SU-DHL-6 (cell line): ENCODE data around the gene VTI1A.

Source experiments
- H2AFZ ChIP-seq: fragments of 200-600 bp; sonication (generic); 2 replicates; pipeline ENCODE4 v1.6.1; 2014; ENCODE audit warnings: low read depth, mild to moderate bottlenecking, moderate library complexity, mixed read lengths, antibody characterized with exemption, low read length; ENCODE audit not compliant: severe bottlenecking
- H3F3A ChIP-seq: fragments of 200-600 bp; shearing (Covaris generic); 2 replicates; pipeline ENCODE4 v1.6.0; 2016; ENCODE audit warnings: antibody characterized with exemption, mild to moderate bottlenecking; ENCODE audit not compliant: insufficient read depth
- H3K27ac ChIP-seq: fragments of 200-600 bp; sonication (generic); 2 replicates; pipeline ENCODE4 v1.5.1; 2016; ENCODE audit warnings: low read depth, mild to moderate bottlenecking, low read length, moderate library complexity, mixed read lengths
- H3K27me3 ChIP-seq: fragments of 200-600 bp; sonication (generic), shearing (Covaris generic); 2 replicates; pipeline ENCODE4 v1.6.0; 2014; ENCODE audit warnings: mild to moderate bottlenecking, low read length
- H3K36me3 ChIP-seq: fragments of 200-600 bp; sonication (generic); 2 replicates; pipeline ENCODE4 v1.6.1; 2014; ENCODE audit warnings: mild to moderate bottlenecking, low read length, mixed read lengths
- H3K4me2 ChIP-seq: fragments of 300-600, 200-600 bp; shearing (Covaris generic), sonication (generic); 2 replicates; pipeline ENCODE4 v1.6.0; 2014; ENCODE audit warnings: low read length, low read depth, mild to moderate bottlenecking; ENCODE audit not compliant: poor library complexity, severe bottlenecking
- H3K4me3 ChIP-seq: fragments of 200-600 bp; sonication (generic); 2 replicates; pipeline ENCODE4 v1.5.1; 2014; ENCODE audit warnings: antibody characterized with exemption, low read length, mild to moderate bottlenecking, mixed read lengths; ENCODE audit not compliant: insufficient read depth, poor library complexity, severe bottlenecking
- H3K79me2 ChIP-seq: fragments of 200-600 bp; sonication (generic); 2 replicates; pipeline ENCODE4 v1.6.1; 2014; ENCODE audit warnings: mild to moderate bottlenecking, low read length, moderate library complexity; ENCODE audit not compliant: insufficient read depth
- H3K9ac ChIP-seq: fragments of 200-600 bp; sonication (generic); 2 replicates; pipeline ENCODE4 v1.7.0; 2014; ENCODE audit warnings: mild to moderate bottlenecking, low read length
- H3K9me2 ChIP-seq: fragments of 200-600 bp; sonication (generic); replicated peaks from 2 replicates; pipeline ENCODE4 v1.6.1; 2014; ENCODE audit warnings: low read length; ENCODE audit not compliant: insufficient read depth
- H3K9me3 ChIP-seq: fragments of 200-600 bp; sonication (generic); 2 replicates; pipeline ENCODE4 v1.6.1; 2014; ENCODE audit warnings: low read length, mixed read lengths; ENCODE audit not compliant: insufficient read depth
- H4K20me1 ChIP-seq: fragments of 200-600 bp; sonication (generic); 2 replicates; pipeline ENCODE4 v1.6.1; 2014; ENCODE audit warnings: low read depth, mild to moderate bottlenecking, antibody characterized with exemption, low read length, moderate library complexity, mixed read lengths
- CTCF ChIP-seq: fragments of 200-600 bp; sonication (generic); IDR thresholded peaks from one replicate; pipeline ENCODE4 v1.5.1; 2017; ENCODE audit warnings: antibody characterized with exemption, mild to moderate bottlenecking, low read length, moderate library complexity; ENCODE audit not compliant: insufficient read depth, poor library complexity, severe bottlenecking
- EZH2phosphoT487 ChIP-seq: fragments of 200-600 bp; sonication (generic), shearing (Covaris generic); conservative IDR thresholded peaks from 2 replicates; pipeline ENCODE4 v1.6.1; 2018; ENCODE audit warnings: mild to moderate bottlenecking, antibody characterized with exemption, low read length, moderate library complexity, mixed read lengths

VTI1A gene

GRCh38 chr10:112559349-112559748 is 112.3 kb downstream of the VTI1A start:
- 0 out of 2 replicates have a peak, but pooled peaks cover under 1% of the 10 kb centered on the region for H3F3A ChIP-seq
- TF ChIP-seq EZH2phosphoT487 (no peak), CTCF (no peak)
- H3K27me3 ChIP-seq = no peaks in the 10 kb centered on the region
- H4K20me1 ChIP-seq = no peaks in the 10 kb centered on the region; the same call in 1 of the 2 replicates
- H3K4me3 ChIP-seq = no peak overlapping the region
- H3K9me2 ChIP-seq = no peaks in the 10 kb centered on the region
- no peak overlapping the region for H3K4me2 ChIP-seq
- no peaks in the 10 kb centered on the region for H3K9me3 ChIP-seq
- no peak overlapping the region for H3K27ac ChIP-seq
- no peaks in the 10 kb centered on the region for H3K36me3 ChIP-seq
- H2AFZ ChIP-seq = no peak overlapping the region
- no peaks in the 10 kb centered on the region for H3K79me2 ChIP-seq
- no peak overlapping the region for H3K9ac ChIP-seq

DNA sequence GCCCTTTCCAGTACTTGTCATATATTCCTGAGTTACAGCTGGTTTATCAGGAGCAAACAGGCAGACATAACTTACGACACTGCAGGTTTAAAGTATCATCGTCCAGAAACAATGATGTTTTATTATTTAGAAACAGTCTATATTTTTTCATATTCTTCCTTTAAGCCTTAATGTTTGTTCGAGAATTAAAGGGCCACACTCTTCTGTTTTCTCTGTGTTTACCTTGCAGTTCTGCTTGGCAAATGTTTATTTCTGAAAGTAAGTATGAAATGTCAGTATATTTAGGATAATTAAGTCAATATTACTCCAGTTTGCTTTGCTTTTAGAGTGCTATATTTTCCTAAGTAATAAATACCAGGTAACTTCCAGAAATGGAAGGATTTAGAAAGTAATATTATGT is 115.1 kb downstream of the VTI1A start:
- no peaks in the 10 kb centered on the region for H3K36me3 ChIP-seq

DNA sequence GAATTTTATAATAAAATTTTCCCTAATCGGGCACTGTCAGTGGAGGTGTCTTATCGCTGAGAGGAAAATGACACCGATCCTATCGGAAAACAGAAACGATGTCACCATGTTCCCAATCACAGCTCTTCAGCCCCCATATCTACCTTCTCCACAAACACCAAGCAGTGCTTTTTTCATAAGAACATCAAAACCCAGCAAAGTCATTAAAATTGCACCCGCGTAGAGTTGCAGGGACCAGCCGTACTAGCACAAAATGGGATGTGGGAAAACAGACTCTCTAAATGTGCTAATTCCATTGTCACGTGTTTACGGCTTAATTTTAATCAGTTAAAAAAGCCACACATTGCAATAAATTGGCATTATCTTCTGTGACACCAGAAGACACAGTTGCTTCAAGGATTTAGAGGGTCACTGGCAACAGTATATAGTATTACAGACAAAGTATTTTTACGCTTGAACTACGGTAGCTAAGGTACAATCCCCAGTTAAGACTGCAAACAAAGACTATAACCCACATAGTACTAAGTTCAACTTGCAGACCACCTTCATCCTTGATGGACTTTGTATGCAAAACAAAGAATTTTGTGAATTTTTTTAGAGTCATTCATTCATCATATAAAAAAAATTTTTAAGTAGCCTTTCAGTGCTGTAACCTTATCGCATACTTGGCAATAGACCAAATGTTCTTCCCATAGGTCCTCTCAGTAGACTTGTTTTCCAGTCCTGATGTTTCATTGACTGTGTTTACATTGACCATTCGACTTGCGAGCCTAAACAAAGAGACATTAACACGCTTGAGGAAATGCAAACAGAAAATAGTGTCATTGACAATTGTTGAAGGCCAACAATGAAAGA is 116.0 kb downstream of the VTI1A start:
- Histone ChIP-seq H2AFZ (no peak overlapping the region), H3K79me2 (no peaks in the 10 kb centered on the region), H3K9me3 (no peaks in the 10 kb centered on the region), H3K9ac (no peak overlapping the region), H3K27ac (no peak overlapping the region), H3K9me2 (no peaks in the 10 kb centered on the region), H4K20me1 (no peaks in the 10 kb centered on the region), H3K4me2 (no peak overlapping the region), H3K4me3 (no peak overlapping the region), H3K27me3 (no peaks in the 10 kb centered on the region), H3K36me3 (no peaks in the 10 kb centered on the region), H3F3A (0 out of 2 replicates have a peak, but pooled peaks cover 5% of the 10 kb centered on the region)
- TF ChIP-seq CTCF (no peak), EZH2phosphoT487 (no peak)

More for the DNA sequence above, 115.1 kb downstream of the VTI1A start:
- no peaks in the 10 kb centered on the region for H3K79me2 ChIP-seq
- no peaks in the 10 kb centered on the region for H3K9me2 ChIP-seq
- TF ChIP-seq CTCF (no peak), EZH2phosphoT487 (no peak)
- H2AFZ ChIP-seq = no peak overlapping the region
- no peaks in the 10 kb centered on the region; the same call in 1 of the 2 replicates for H4K20me1 ChIP-seq
- H3K4me3 ChIP-seq = no peak overlapping the region
- no peak overlapping the region for H3K4me2 ChIP-seq
- no peaks in the 10 kb centered on the region for H3K9me3 ChIP-seq
- no peak overlapping the region for H3K9ac ChIP-seq
- H3K27me3 ChIP-seq = no peaks in the 10 kb centered on the region
- H3K27ac ChIP-seq = no peak overlapping the region
- 0 out of 2 replicates have a peak, but pooled peaks cover 5% of the 10 kb centered on the region for H3F3A ChIP-seq
